Measurements from ENCODE around the gene PLSCR4.
"Not testable (repeated sequence)": the region's sequence is repeated elsewhere in the genome, so short reads cannot be mapped to it uniquely, and the experiment has no call there.

PLSCR4 gene

GRCh38 chr3:146256851-146257486 lies 6.1 kb upstream of the PLSCR4 start:
- Histone ChIP-seq H3K4me3 (ENCODE audit: low read depth, low read length) (no peak overlapping the region), H3K27ac (ENCODE audit: extremely low read depth, low read depth, low read length) (no peak overlapping the region), H3K36me3 (ENCODE audit: control insufficient read depth in 2 of 2, insufficient read depth in 1 of 2, low read length in 2 of 2) (no peaks in the 10 kb centered on the region), H3K9me3 (ENCODE audit: control insufficient read depth, insufficient read depth, low read depth, low read length) (no peaks in the 10 kb centered on the region), H3K4me1 (ENCODE audit: control insufficient read depth, insufficient read depth, low read length) (no peaks in the 10 kb centered on the region)
- ChIA-PET CTCF (interaction anchor here (1.2 kb wide), 1 partner anchor 14 kb away, joined by 3 read pairs; no protein-coding TSS in a partner anchor), POLR2A (no interaction called here)
- TF ChIP-seq MEIS1 (CRISPR knock-in tag; IDR thresholded peaks at IDR 0.05; ENCODE audit: borderline replicate concordance) (no peak), ZNF140 (tag by site-specific recombination; IDR thresholded peaks at IDR 0.05) (no peak), TRIM28 (IDR thresholded peaks at IDR 0.05; ENCODE audit: borderline replicate concordance, low read length) (no peak), ZFP37 (tag by site-specific recombination; IDR thresholded peaks at IDR 0.05) (no peak), GLI2 (tag by site-specific recombination; IDR thresholded peaks at IDR 0.05; ENCODE audit: borderline replicate concordance, low read depth) (no peak), ZNF792 (tag by site-specific recombination; IDR thresholded peaks at IDR 0.05) (no peak), ZNF394 (tag by site-specific recombination; IDR thresholded peaks at IDR 0.05; ENCODE audit: borderline replicate concordance) (no peak), ZNF2 (tag by site-specific recombination; IDR thresholded peaks at IDR 0.05) (no peak), GFI1B (tag by site-specific recombination; IDR thresholded peaks at IDR 0.05) (no peak), ZNF623 (tag by site-specific recombination; IDR thresholded peaks at IDR 0.05) (no peak)

GRCh38 chr3:146252445-146252844 lies 1.5 kb upstream of the PLSCR4 start:
- CTCF ChIA-PET; H3K36me3 ChIP-seq (ENCODE audit: control insufficient read depth in 2 of 2, insufficient read depth in 1 of 2, low read length in 2 of 2); POLR2A ChIA-PET; H3K9me3 ChIP-seq (ENCODE audit: control insufficient read depth, insufficient read depth, low read depth, low read length); H3K27ac ChIP-seq (ENCODE audit: extremely low read depth, low read depth, low read length); H3K4me1 ChIP-seq (ENCODE audit: control insufficient read depth, insufficient read depth, low read length); H3K4me3 ChIP-seq (ENCODE audit: low read depth, low read length): not testable (repeated sequence)

- H3K9me3 ChIP-seq (ENCODE audit: control insufficient read depth, insufficient read depth, low read depth, low read length) = no peaks in the 10 kb centered on the region
- POLR2A ChIA-PET = no interaction called here
- H3K4me3 ChIP-seq (ENCODE audit: low read depth, low read length) = peak overlapping the region; percentile 86
- no peaks in the 10 kb centered on the region for H3K36me3 ChIP-seq (ENCODE audit: control insufficient read depth in 2 of 2, insufficient read depth in 1 of 2, low read length in 2 of 2)
- CTCF ChIA-PET = interaction anchor here (0.6 kb wide), 1 partner anchor 1031 kb away, joined by 3 read pairs; no protein-coding TSS in a partner anchor
- no peak for TF ChIP-seq ZNF211 (tag by site-specific recombination; IDR thresholded peaks at IDR 0.05; ENCODE audit: low read depth)
- no peak for TF ChIP-seq SCRT2 (tag by site-specific recombination; IDR thresholded peaks at IDR 0.05)
- no peak for TF ChIP-seq ZNF626 (tag by site-specific recombination; IDR thresholded peaks at IDR 0.05)
- TF ChIP-seq ZNF792 (tag by site-specific recombination; IDR thresholded peaks at IDR 0.05) = no peak
- no peak for TF ChIP-seq BCL11A (tag by site-specific recombination; IDR thresholded peaks at IDR 0.05; ENCODE audit: low read depth)
- TF ChIP-seq ZSCAN18 (tag by site-specific recombination; IDR thresholded peaks at IDR 0.05) = no peak
- no peak for TF ChIP-seq ZNF391 (tag by site-specific recombination; IDR thresholded peaks at IDR 0.05; ENCODE audit: borderline replicate concordance, low read depth)
- no peak for TF ChIP-seq ZBTB1 (tag by site-specific recombination; IDR thresholded peaks at IDR 0.05)
- TF ChIP-seq REPIN1 (tag by site-specific recombination; IDR thresholded peaks at IDR 0.05; ENCODE audit: low read depth) = no peak
- TF ChIP-seq ZNF19 (tag by site-specific recombination; IDR thresholded peaks at IDR 0.05; ENCODE audit: low read depth) = no peak
- TF ChIP-seq ZNF830 (tag by site-specific recombination; IDR thresholded peaks at IDR 0.05; ENCODE audit: low read depth) = no peak
- TF ChIP-seq MZF1 (tag by site-specific recombination; IDR thresholded peaks at IDR 0.05; ENCODE audit: borderline replicate concordance) = no peak
- TF ChIP-seq ZNF639 (tag by site-specific recombination; IDR thresholded peaks at IDR 0.05) = no peak
- no peak for TF ChIP-seq ZNF660 (tag by site-specific recombination; IDR thresholded peaks at IDR 0.05)
- no peak for TF ChIP-seq ZNF248 (tag by site-specific recombination; IDR thresholded peaks at IDR 0.05)
- no peak for TF ChIP-seq ZNF555 (tag by site-specific recombination; conservative IDR thresholded peaks at IDR 0.05)
- no peak for TF ChIP-seq ZBTB17 (tag by site-specific recombination; IDR thresholded peaks at IDR 0.05)
- no peaks in the 10 kb centered on the region for H3K4me1 ChIP-seq (ENCODE audit: control insufficient read depth, insufficient read depth, low read length)
- no peak overlapping the region for H3K27ac ChIP-seq (ENCODE audit: extremely low read depth, low read depth, low read length)
Observed at GRCh38 chr3:146249921-146250320, 984 bp downstream of the PLSCR4 start.
